ENCODE data around the gene WDSUB1.

- no peak for TF ChIP-seq CTCF (IDR thresholded peaks at IDR 0.05)
- TF ChIP-seq EP300 (IDR thresholded peaks at IDR 0.05) = no peak
- no peak for TF ChIP-seq POLR2A (IDR thresholded peaks at IDR 0.05)
- TF ChIP-seq POLR2AphosphoS5 (IDR thresholded peaks at IDR 0.05) = no peak
Observed at GRCh38 chr2:159290289-159290907, 3.9 kb upstream of the WDSUB1 start.
